HG03139 (cell line): ENCODE data around the gene TSEN54.
A peak's percentile ranks its signal among the peaks of the same experiment; 100 is the strongest.
"Not testable (repeated sequence)": the region's sequence is repeated elsewhere in the genome, so short reads cannot be mapped to it uniquely, and the experiment has no call there.

ENCODE experiments used
- ATAC-seq: cut with Tn5 transposase; IDR thresholded peaks from one replicate; pipeline ENCODE4 v1.9.1; 2021; ENCODE audit not compliant: unreplicated experiment

Gene TSEN54

DNA sequence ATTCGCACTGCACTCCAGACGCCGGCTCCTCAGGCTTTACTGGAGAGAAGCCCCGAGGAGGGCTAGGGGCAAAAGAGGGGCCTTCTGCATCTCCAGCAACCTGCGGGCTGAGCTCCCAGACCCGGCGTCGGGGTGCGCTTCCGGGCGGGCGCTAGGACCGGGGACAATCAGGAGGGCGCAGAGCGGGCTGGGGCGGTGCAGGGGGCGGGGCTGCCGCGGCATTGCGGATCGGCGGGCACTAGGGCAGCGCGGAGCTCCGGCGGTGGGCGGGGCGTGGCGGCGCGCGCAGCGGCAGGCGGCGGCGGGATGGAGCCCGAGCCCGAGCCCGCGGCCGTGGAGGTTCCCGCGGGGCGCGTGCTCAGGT is at the start of gene TSEN54:
TSS of gene TSEN54 (plus strand) at position 274 of the 364 bp plus-strand sequence. CDS start at position 307, 33 bp downstream.
- ATAC-seq, result peak; percentile 63

DNA sequence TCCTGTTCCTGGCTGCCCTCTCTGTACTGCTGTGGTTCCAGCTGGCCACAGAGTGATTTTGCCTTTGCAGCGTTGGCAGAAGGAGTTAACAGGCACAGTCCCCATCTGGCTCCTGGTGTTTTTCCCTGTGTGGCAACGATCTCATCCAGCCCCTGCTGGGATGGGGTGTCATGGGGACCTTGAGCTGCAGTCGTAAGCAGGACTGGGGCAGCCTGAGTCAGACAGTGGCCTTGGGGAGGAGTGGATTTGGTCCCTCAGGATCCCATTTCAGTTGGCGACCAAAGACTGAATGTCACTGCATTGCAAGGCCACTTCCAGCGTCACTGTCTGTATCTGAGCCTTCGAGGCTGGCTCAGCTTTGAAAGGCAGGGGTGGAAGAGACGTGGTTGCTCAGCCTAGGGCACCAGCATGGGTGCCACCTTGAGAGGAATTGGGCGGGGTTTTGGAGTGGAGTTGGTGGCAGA is 48.0 kb upstream of the TSEN54 start:
- no peak for ATAC-seq

DNA sequence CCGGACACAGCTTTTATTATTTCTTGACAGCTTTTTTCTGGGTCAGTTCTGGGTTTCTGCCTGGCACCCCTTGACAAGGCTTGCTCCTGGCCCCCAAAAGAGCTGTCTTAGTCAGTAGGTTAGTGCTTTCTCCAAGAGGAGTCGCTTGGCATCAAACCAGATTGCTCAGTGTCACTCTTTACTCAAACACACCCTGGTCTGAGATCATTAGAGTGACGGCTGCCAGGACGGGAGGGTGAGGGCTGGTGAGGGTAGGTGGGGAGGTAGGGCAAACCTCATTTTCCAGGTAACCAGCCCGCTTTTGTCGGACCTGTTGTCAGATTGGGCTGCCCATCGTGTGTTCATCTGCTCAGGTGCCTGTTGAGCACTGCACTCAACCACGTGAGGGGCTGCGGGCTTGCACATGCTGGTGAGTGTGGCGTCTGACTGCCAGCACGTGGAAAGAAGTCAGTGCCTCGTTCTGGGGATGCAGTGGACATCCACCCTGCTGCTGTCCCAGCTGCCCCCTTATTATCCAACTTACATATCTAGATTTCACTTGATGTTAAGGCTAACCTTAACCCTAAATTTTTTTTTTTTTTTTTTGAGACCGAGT is 47.5 kb upstream of the TSEN54 start:
- no peak for ATAC-seq

DNA sequence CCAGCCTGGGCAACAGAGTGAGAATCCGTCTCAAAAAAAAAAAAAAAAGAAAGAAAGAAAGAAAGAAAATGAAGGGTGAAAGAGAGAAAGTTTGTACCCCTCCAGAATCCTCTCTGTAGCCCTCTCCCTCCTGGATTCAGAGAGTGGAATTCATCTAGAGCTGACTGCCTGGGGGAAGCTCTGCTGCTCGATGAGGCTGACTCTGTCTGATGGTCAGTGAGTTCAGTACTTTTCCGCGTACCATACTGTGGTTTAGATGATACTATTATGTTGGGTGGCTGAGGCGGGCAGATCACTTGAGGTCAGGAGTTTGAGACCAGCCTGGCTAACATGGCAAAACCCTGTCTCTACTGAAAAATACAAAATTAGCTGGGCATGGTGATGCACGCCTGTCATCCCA is 45.1 kb upstream of the TSEN54 start:
- ATAC-seq, result no peak

DNA sequence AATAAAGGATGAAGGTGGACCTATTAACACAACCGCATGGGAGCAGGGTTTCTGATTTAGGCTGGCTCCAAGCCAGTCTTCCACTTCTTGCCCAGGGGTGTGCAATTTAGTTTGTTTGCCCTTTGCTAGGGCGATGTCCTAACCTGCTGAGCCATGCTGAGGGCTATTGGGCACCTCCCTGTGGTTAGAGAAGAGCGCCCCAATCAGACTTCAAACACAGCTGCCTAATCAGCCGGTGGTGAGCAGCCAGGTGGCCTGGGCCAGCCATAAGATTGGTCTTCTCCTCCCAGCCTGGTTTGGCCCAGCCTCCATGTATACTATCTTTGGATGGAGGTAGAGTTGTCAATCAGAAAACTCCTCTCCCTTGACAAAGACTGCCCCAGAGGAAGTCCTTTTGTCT is 44.2 kb upstream of the TSEN54 start:
- ATAC-seq, result no peak

DNA sequence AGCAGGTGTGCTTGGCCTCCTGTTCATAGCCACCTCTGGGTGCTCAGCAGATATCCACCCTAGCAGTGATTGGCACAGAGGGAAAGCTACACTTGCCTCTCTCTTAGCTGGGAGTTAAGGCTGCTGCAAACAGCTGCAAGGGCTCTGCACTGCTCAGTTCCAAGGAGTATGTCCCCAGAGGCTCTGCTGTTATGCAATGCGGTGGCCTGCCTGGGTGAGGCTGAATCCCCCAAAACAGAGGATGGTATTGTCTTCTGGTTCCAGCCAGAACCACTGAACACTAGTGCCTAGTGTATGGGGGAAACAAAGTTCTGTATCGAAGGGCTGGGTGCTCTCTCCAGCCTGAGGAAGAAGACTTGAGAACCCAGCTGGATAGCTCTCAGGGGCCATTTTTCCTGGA is 43.1 kb upstream of the TSEN54 start:
- ATAC-seq, result no peak

DNA sequence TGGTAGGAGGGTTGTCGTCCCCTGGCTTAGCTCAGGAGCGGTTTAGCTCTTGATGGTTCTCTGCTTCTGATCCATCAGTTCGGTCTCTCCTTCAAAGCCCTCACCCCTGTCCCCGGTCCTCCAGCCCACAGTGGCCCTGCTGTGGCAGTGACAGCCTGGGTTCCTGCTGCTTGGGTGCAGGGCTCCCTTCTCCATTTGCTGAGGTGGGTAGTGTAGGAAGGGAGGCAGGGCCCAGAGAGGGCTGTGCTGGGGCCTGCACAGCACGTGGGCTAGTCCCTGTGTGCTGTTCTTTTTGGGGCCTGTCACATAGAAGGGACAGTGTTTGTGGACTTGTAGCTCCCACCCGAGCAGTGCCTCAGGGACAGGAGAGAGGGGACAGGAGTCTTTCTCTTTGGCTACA is 41.6 kb upstream of the TSEN54 start:
- ATAC-seq, result no peak

DNA sequence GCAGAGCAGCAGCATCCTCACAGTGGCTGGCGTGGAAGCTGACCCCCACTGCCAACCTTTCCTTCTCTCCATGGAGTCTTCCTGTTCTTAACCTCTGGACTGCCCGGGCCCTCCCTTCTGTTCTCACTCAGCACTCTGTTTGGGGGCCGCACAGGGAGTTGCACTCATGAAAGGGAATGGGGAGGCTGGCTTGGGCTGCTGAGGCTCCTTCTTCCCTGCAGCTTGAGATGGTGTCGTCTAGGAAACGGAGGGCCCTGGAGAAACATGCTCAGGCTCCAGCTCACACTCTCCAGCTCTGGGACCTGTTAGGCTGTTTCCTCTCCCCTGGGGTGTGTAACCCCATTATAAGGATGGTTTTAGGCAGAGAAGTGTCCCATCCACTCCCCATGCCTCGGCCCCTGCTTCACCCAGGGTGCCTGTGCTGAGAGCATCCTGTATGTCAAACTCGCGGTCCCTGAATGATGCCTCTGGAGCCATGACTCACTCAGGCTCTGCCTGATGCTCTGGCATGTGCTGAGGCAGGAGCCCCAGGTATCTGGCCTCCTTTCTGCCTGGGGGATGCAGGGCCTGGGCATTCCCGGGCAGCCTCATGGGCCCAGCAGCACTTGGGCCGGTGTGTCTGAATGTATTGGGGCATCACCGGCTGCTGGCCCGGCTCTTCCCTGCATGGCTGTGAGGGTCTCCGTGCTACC is 41.0 kb upstream of the TSEN54 start:
- no peak for ATAC-seq

DNA sequence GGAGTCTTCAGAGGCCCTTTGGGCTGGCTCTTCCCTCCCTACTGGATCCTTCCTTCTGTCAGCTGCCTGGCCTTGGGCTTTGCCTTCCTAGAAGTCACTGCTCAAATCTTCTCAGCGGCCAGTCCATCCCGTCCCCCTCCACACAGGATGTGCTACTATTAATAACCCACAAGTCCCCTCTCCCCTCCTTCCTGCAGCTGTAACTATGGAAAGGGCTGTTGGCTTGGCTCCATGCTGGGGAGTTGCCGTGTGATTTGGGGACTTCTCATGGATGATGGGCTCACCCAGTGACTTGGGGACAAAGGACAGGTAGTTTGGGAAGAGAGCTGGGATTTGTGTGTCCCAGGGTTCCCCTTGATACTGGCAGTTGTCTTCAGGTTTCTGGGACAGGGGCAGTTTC is 40.5 kb upstream of the TSEN54 start:
- ATAC-seq, result no peak

DNA sequence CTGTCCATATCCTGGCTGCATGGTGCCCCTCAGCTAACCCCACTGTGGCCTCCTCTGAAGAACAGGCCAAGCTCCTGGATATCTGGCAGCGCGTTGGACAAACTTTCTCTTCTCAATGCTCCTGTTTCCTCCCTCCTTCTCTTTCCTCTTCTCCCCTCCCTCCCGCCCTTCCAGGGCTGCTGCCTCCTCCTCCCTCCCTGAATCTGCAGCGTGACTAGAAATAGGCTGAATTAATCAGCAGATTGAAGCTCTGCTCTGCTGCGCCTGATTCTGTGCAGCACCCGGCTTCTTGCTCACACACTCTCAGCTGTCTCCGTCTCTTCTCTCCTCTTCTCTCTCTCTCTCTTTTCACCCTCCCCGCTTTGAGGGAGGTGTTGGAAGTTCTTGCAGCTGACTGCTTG is 40.1 kb upstream of the TSEN54 start:
- ATAC-seq, result no peak

DNA sequence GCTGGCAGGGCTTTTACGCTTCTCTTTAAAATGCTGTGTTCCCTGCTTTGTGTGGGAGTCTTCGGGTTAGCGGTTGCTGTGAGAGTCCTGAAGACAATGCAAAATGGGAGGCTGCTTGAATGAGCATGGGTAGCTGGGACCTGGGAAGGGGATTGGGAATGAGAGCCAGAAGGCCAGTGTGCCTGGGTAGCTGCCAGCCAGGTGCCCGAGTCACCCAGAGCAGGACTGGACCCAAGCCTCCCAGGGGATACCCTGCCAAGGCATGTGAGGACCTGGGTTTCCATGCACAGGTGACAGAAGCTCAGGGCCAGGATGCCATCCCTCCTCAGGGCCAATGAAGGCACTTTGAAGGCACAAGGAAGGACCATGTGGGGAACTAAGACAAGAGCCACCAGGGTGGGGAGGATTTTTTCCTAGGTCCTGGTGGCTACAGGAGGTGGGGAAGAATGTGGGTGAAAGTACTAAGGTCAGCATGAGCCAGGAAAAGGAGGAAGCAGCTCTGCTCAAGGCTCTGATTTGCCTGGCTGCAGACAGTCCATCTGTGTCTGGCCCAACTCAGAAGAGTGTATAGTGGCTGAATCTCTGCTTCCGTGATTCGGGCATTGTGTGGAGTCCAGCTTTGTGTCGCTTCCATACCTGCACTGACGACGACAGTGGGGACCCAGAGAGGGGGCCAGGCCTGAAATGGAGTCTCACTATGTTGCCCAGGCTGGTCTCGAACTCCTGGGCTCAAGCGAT is 39.4 kb upstream of the TSEN54 start:
- ATAC-seq, result no peak

DNA sequence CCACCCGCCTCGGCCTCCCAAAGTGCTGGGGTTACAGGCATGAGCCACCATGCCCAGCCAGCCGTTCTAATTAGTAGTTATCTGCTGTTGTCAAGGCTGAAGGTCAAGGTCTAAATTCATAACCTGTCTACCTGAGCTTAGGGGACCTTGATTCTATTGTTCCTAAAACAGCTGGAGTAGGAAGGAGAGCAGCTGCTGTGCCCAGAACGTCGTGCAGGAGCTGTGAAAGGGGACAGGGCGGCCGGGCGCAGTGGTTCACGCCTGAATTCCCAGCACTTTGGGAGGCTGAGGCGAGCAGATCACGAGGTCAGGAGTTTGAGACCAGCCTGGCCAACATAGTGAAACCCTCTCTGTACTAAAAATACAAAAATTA is 38.9 kb upstream of the TSEN54 start:
- not testable (repeated sequence) for ATAC-seq

DNA sequence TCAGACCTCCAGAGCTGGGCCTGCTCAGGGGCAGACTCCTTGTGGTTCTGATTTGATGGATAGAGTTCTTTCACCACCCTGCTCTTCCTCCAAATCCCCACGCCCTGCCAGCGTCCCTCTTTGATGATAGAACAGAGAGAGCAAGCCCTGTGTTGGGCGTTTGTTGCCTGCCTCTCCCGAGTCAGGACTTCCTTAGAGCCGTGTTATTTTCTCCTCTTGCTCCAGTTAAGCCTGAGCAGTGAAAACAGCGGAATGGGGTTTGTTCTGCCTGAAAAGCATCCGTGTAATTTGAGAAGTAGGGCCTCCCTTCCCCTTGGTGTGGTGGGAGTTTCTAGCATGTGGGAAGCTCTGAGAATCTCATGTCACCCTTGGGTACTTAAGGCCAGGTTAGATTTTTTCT is 37.8 kb upstream of the TSEN54 start:
- ATAC-seq, result no peak

DNA sequence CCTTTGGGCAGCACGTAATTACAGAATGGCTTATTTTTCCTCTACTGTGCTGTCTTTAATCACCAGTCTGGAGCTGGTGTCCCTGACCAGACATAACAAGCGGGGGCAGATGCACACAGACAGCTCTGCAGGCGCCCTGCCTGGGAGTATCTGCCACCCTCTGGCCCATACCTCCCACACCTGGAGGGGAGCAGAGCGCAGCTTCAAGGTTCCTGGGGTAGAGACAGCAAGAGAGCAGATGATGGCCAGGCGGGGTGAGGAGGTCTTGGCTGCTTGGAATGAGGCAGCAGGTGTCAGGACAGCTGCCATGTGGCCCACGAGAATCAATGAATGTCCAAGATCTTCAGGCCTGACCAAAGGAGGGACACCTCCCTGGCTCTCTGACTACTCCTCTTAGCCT is 36.0 kb upstream of the TSEN54 start:
- no peak for ATAC-seq

DNA sequence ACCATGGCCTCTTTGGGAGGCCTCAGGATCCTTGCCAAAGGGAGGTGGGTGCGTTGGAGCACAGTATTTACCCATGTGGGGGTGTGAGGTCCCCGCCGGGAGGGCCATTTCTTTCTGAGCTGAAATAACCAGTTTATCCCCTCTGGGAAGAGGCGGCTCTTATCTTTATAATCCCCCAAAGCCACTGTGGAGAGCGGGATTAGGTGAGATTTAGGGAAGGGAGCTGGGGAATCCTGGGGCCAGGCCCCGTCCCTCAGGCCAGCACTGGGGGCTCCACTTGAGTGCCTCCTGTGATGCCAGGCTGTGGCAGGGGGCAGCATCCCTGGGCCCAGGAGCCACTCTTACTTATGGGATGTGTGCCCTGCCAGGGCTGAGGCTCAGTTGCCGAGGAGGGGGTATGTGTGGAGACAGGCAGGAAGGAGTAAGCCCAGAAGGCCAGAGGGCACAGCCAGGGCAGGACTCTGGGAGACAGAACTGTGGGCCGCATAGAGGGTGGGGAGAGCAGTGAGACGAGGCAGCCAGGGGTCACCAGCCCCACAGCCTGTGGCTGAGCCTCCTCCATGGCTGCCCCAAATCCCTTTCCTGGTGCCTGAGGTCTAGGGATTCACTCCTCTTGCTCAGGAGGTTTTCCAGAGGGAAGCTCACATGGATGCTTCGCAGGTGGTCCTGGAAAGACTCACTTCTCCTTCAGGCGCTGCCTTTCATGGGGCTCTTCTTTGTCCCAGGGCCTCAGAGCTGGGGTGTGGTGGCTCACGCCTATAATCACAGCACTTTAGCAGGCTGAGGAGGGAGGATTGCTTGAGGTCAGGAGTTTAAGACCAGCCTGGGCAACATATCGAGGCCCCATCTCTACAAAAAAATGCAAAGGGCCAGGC is 34.9 kb upstream of the TSEN54 start:
- ATAC-seq, result no peak

DNA sequence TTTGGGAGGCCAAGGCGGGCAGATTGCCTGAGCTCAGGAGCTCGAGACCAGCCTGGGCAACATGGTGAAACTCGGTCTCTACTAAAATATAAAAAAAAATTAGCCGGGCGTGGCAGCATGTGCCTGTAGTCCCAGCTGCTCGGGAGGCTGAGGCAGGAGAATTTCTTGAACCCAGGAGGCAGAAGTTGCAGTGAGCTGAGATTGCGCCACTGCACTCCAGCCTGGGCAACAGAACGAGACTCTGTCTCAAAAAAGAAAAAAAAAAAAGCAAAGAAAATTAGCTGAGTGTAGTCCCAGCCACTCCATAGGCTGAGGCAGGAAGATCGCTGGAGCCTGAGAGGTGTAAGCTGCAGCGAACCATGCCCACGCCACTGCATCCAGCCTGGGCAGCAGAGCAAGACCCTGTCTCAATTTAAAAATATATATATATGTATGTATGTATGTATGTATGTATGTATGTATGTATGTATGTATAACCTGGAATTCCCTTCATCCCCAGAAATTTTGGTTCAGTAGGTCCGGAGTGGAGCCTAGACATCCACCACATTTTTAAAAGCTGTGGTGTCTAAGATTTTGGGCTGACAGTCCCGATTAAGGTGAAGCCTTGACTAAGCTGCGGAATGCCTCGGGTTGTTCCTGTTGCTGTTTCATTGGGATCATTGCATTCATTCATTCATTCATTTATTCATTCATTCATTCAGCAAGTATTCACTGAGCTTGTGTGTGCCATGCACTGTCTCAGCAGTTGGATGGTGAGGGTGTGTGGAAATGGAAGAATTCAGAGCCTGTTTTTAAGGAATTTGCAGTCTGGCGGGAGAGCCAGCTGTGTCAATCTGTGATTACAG is 34.0 kb upstream of the TSEN54 start:
- no peak for ATAC-seq

DNA sequence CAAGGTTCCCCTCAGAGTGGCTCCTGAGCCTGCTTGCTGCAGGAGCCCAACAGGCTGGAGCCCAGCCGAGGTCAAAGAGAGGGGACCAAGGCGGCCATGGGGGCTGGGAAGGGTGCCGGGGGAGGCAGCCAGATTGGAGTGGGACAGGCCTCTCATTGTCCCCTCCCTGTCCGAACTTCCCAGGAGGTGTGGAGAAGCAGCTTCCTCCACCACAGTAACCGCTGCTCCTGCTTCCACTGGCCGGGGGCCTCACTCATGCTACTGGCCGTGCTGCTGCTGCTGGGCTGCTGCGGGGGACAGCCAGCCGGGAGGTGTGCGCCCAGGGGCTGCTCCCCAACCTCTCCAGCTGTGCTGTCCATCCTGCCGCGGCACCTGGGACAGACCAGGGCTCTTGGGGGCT is 30.6 kb upstream of the TSEN54 start:
- no peak for ATAC-seq

DNA sequence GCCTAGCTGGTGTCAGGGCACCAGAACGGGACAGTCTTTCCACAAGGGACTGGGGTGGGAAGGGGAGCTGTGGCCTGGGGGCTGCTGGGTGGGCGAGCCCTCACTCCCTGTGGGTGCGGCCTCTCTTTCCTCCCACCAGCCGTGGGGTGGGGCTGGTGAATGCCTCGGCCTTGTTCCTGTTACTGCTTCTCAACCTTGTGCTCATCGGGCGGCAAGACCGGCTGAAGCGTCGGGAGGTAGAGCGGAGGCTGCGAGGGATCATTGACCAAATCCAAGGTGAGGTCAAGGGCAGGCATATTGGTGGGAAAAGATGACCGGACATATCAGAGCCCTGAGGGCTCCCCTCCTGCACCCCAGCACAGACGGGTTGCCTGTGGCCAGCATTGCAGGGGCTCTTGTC is 30.2 kb upstream of the TSEN54 start:
- ATAC-seq, result no peak

DNA sequence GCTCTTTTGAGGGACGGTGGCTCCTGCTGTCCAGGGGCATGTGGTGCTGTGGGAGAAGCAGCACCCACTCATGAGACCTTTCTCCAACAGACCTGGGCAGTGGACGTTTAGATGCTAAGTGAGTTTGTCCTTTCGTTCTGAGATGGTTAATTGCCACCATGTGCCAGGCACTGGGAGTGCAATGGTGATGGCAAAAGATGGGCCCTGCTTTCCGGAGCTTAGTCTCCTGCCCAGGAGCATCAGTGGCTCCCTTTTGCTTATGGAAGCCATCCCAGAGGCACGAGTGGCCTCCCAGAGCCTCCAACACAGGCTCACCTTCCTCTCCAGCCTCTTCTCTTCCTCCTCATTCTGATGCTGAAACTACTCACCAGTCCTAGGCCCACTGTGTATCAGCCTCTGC is 29.4 kb upstream of the TSEN54 start:
- ATAC-seq, result no peak

DNA sequence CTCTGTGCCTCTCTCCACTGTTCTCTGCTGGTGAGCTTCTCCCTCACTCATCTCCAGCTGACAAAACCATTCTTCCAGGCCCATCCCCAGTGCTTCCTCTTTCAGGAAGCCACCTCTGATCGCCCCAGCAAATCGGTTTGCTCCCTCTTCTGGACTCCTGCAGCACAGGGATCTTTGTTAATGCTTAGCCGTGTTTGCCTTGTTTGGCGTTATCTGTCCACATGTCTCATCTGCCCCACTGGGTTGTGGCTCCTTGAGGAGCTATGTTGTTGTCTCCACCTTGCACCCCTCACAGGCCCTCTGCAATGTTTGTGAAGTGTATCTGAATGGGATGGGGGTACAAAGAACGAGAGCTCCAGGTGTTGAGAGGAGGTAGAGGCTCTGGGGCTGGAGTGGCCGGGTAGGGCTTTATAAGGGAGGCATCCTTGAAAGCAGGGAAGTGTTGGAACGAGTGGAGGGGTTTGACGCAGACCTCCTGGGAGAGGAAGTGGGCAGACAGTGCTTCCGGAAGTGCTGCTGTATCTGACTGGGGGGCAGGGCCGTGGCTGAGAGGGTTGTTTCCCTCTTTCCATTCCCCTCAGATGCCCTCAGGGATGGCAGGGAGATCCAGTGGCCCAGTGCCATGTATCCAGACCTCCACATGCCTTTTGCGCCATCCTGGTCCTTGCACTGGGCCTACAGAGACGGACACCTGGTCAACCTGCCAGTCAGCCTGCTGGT is 28.8 kb upstream of the TSEN54 start:
- no peak for ATAC-seq
